Nephron (organoid): ENCODE measurements around the gene SNX32.
A peak's percentile ranks its signal among the peaks of the same experiment; 100 is the strongest.

Source experiments
- H3K27ac Mint-ChIP-seq, 3 experiments: 2 replicates each; pipeline ENCODE4 v1.8.0; 2020; ENCODE audit warnings: mixed read lengths in 3 of 3, mild to moderate bottlenecking in 2 of 3, moderate library complexity in 1 of 3
- H3K27me3 Mint-ChIP-seq: 2 replicates; pipeline ENCODE4 v1.8.0; 2021; ENCODE audit warnings: low read depth, mild to moderate bottlenecking, moderate library complexity, mixed read lengths
- H3K36me3 Mint-ChIP-seq: 2 replicates; pipeline ENCODE4 v1.8.0; 2020; ENCODE audit warnings: low read depth, mixed read lengths
- H3K4me1 Mint-ChIP-seq: 2 replicates; pipeline ENCODE4 v1.8.0; 2020; ENCODE audit warnings: mixed read lengths
- H3K4me3 Mint-ChIP-seq, 3 experiments: 2 replicates each; pipeline ENCODE4 v1.8.0; 2020; ENCODE audit warnings: mild to moderate bottlenecking in 3 of 3, mixed read lengths in 3 of 3, moderate library complexity in 2 of 3
- H3K9me3 Mint-ChIP-seq: 2 replicates; pipeline ENCODE4 v1.8.0; 2020; ENCODE audit warnings: mixed read lengths
- TF ChIP-seq, protein P1 (sequence below), 3 experiments: fragments of 200-600 bp; sonication (generic); IDR thresholded peaks; one replicate each; pipeline ENCODE4 v1.5.0; 2021; ENCODE audit warnings: antibody characterized with exemption in 3 of 3; ENCODE audit not compliant: unreplicated experiment in 3 of 3

Gene SNX32

GRCh38 chr11:65894034-65894591, 60.4 kb downstream of the SNX32 start:
- Mint-ChIP-seq H3K27me3 (peaks cover 50% of the 10 kb centered on the region), H3K27ac (peak overlapping the region in 2 of 3 experiments; percentile 30 to 60), H3K4me3 (peak overlapping the region; percentile 34 to 64 (median 37)), H3K4me1 (peaks cover 33% of the 10 kb centered on the region), H3K36me3 (no peaks in the 10 kb centered on the region), H3K9me3 (no peaks in the 10 kb centered on the region)
- TF ChIP-seq, protein P1, sequence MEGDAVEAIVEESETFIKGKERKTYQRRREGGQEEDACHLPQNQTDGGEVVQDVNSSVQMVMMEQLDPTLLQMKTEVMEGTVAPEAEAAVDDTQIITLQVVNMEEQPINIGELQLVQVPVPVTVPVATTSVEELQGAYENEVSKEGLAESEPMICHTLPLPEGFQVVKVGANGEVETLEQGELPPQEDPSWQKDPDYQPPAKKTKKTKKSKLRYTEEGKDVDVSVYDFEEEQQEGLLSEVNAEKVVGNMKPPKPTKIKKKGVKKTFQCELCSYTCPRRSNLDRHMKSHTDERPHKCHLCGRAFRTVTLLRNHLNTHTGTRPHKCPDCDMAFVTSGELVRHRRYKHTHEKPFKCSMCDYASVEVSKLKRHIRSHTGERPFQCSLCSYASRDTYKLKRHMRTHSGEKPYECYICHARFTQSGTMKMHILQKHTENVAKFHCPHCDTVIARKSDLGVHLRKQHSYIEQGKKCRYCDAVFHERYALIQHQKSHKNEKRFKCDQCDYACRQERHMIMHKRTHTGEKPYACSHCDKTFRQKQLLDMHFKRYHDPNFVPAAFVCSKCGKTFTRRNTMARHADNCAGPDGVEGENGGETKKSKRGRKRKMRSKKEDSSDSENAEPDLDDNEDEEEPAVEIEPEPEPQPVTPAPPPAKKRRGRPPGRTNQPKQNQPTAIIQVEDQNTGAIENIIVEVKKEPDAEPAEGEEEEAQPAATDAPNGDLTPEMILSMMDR (IDR thresholded peaks at IDR 0.05; ENCODE audit: unreplicated experiment in 3 of 3), result no peak

- Mint-ChIP-seq H3K36me3 (no peaks in the 10 kb centered on the region), H3K9me3 (no peaks in the 10 kb centered on the region), H3K4me3 (peak overlapping the region in 2 of 3 experiments; percentile 3 to 40), H3K27me3 (peaks cover 61% of the 10 kb centered on the region), H3K4me1 (peaks cover 21% of the 10 kb centered on the region), H3K27ac (no peak overlapping the region)
- TF ChIP-seq, protein P1 (IDR thresholded peaks at IDR 0.05; ENCODE audit: unreplicated experiment in 3 of 3), result no peak
Measured at GRCh38 chr11:65895482-65895981, 61.8 kb downstream of the SNX32 start.

- Mint-ChIP-seq H3K27ac (no peak overlapping the region), H3K4me1 (peaks cover 24% of the 10 kb centered on the region), H3K9me3 (no peaks in the 10 kb centered on the region), H3K27me3 (peaks cover 69% of the 10 kb centered on the region), H3K4me3 (peak overlapping the region in 1 of 3 experiments; percentile 46), H3K36me3 (no peaks in the 10 kb centered on the region)
- TF ChIP-seq, protein P1 (IDR thresholded peaks at IDR 0.05; ENCODE audit: unreplicated experiment in 3 of 3), result no peak
Measured at GRCh38 chr11:65896034-65896999, 62.6 kb downstream of the SNX32 start.

DNA sequence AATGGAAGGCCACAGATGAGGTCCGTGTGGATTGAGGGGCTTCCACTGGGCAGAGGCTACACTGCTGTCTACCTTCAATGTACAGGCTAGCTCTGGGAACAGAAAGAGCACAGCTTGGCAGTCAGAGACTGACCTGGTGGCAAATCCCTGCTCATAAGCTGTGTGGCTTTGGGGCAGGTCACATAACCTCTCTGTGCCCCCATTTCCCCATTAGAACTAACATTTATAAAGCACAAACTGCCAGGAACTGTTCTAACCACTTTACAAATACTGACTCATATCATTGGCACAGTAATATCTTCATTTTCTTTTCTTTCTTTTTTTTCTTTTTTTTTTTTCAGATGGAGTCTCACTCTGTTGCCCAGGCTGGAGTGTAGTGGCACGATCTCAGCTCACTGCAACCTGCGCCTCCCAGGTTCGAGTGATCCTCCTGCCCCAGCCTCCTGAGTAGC, 63.3 kb downstream of the SNX32 start:
- Mint-ChIP-seq H3K36me3 (no peaks in the 10 kb centered on the region), H3K9me3 (no peaks in the 10 kb centered on the region), H3K4me3 (peak overlapping the region in 1 of 3 experiments; percentile 28), H3K27me3 (peaks cover 77% of the 10 kb centered on the region), H3K4me1 (peaks cover 21% of the 10 kb centered on the region), H3K27ac (no peak overlapping the region)
- TF ChIP-seq, protein P1 (IDR thresholded peaks at IDR 0.05; ENCODE audit: unreplicated experiment in 3 of 3), result no peak

DNA sequence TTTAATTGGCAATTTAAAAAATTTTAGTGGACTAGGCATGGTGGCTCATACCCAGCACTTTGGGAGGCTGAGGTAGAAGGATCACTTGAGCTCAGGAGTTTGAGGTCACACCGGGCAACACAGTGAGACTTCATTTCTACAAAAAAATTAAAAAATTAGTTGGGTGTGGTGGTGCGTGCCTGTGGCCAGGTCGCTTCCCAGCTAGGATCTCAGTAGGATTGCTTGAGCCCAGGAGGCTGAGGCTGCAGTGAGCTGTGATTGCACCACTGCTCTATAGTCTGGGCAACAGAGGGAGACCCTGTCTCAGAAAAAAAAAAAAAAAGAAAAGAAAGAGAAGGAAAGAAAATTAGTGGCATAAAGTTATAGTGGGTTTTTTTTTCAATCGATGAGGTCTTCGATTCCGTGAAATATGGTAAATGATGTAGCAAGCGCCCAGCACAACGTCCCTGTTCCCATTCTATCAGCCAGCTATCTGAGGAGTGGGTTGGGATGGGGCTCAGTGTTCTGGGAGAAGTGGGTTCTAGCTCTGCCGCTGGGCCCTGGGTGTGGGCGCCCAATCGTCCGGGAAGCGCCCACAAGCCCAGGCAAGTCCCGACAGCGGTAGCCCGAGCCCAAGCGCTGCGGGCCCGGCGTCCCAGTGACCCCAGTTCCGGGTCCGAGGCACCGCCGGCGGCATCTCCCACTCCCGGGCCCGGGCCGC, 65.0 kb downstream of the SNX32 start:
- Mint-ChIP-seq H3K27ac (no peak overlapping the region), H3K27me3 (peaks cover 89% of the 10 kb centered on the region), H3K4me1 (peaks cover 8% of the 10 kb centered on the region), H3K36me3 (no peaks in the 10 kb centered on the region), H3K4me3 (peak overlapping the region; percentile 81 to 82 (median 82)), H3K9me3 (no peaks in the 10 kb centered on the region)
- TF ChIP-seq, protein P1 (IDR thresholded peaks at IDR 0.05; ENCODE audit: unreplicated experiment in 3 of 3), result no peak
